ENCODE data around the gene BCL6. TPM values are rescaled to one million over a fixed set of nuclear protein-coding genes. Genes with fewer than 3 reads are reported as not detected.

BCL6 gene
- total RNA-seq, 4 donors from 2014 or later: 193 to 441 (median 282) TPM

- intact Hi-C loops (cut with DNase I; ENCODE audit: low total_unique reads): loop anchor here (5.0 kb wide), 2 partner anchors 1215 to 1410 kb away; no protein-coding TSS in a partner anchor
- H3K4me3 ChIP-seq (ENCODE audit: low read depth, poor library complexity, severe bottlenecking): no peak overlapping the region
- no peak for DNase-seq (ENCODE audit: low spot score in 2 of 2)
- TF ChIP-seq POLR2A (IDR thresholded peaks at IDR 0.05): no peak
- TF ChIP-seq, protein P1, sequence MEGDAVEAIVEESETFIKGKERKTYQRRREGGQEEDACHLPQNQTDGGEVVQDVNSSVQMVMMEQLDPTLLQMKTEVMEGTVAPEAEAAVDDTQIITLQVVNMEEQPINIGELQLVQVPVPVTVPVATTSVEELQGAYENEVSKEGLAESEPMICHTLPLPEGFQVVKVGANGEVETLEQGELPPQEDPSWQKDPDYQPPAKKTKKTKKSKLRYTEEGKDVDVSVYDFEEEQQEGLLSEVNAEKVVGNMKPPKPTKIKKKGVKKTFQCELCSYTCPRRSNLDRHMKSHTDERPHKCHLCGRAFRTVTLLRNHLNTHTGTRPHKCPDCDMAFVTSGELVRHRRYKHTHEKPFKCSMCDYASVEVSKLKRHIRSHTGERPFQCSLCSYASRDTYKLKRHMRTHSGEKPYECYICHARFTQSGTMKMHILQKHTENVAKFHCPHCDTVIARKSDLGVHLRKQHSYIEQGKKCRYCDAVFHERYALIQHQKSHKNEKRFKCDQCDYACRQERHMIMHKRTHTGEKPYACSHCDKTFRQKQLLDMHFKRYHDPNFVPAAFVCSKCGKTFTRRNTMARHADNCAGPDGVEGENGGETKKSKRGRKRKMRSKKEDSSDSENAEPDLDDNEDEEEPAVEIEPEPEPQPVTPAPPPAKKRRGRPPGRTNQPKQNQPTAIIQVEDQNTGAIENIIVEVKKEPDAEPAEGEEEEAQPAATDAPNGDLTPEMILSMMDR (IDR thresholded peaks at IDR 0.05): no peak
- 39 to 41% methylated on average over 4 of the region's 4 CpGs for WGBS, 2 donors
These were observed 8.3 kb downstream of the BCL6 start for GRCh38 chr3:187737006-187737367.

DNA sequence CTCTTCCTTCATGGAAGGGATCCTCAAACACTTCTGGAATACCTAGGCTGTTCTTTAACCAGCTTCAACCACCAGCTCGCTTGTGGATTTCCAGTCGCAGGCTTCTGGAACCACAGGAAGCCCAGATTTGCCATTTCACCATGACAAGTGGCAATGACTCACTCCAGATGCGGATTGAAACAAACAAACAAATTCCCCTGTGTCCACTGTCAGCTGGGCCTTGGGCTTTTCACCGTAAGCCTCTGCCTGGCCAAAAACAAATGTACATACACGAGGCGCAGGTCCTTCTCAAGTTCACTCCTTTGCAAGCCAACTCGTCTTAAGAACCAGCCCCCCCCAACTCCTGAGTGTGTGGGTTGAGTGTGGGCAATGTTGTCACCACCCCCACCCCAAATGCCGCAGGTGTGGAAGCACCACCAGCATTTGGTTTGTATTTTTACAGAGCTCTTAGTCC, 8.8 kb downstream of the BCL6 start:
- WGBS, 2 donors: 56 to 64% methylated on average over 8 of the region's 8 CpGs
- H3K4me3 ChIP-seq (ENCODE audit: low read depth, poor library complexity, severe bottlenecking): no peak overlapping the region
- DNase-seq (ENCODE audit: low spot score in 2 of 2): peak in 1 of 2 donors; percentile 87
- TF ChIP-seq POLR2A (IDR thresholded peaks at IDR 0.05): no peak
- intact Hi-C loops (cut with DNase I; ENCODE audit: low total_unique reads): loop anchor here (5.0 kb wide), 2 partner anchors 1216 to 1411 kb away; no protein-coding TSS in a partner anchor

- intact Hi-C loops (cut with DNase I; ENCODE audit: low total_unique reads): loop anchor here (5.0 kb wide), 2 partner anchors 1216 to 1411 kb away; no protein-coding TSS in a partner anchor
- TF ChIP-seq POLR2A (IDR thresholded peaks at IDR 0.05): no peak
- TF ChIP-seq, protein P1 (IDR thresholded peaks at IDR 0.05): no peak
- WGBS, 2 donors: 19 to 23% methylated on average over 3 of the region's 3 CpGs
These were observed 9.4 kb downstream of the BCL6 start for GRCh38 chr3:187735837-187736236.

GRCh38 chr3:187735383-187735782, 9.9 kb downstream of the BCL6 start:
- DNase-seq (ENCODE audit: low spot score in 2 of 2): no peak
- no peak overlapping the region for H3K4me3 ChIP-seq (ENCODE audit: low read depth, poor library complexity, severe bottlenecking)
- intact Hi-C loops (cut with DNase I; ENCODE audit: low total_unique reads): loop anchor here (5.0 kb wide), 2 partner anchors 1217 to 1412 kb away; no protein-coding TSS in a partner anchor
- WGBS, 2 donors: 77 to 78% methylated on average over 3 of the region's 3 CpGs
- TF ChIP-seq, protein P1 (IDR thresholded peaks at IDR 0.05): no peak
- TF ChIP-seq POLR2A (IDR thresholded peaks at IDR 0.05): no peak

More at GRCh38 chr3:187735837-187736236, 9.4 kb downstream of the BCL6 start:
- H3K4me3 ChIP-seq (ENCODE audit: low read depth, poor library complexity, severe bottlenecking): no peak overlapping the region
- DNase-seq (ENCODE audit: low spot score in 2 of 2): no peak

GRCh38 chr3:187734841-187735240, 10.4 kb downstream of the BCL6 start:
- H3K4me3 ChIP-seq (ENCODE audit: low read depth, poor library complexity, severe bottlenecking): no peak overlapping the region
- 57 to 72% methylated on average over 3 of the region's 3 CpGs for WGBS, 2 donors
- TF ChIP-seq, protein P1 (IDR thresholded peaks at IDR 0.05): no peak
- TF ChIP-seq POLR2A (IDR thresholded peaks at IDR 0.05): no peak
- intact Hi-C loops (cut with DNase I; ENCODE audit: low total_unique reads): loop anchor here (5.0 kb wide), 2 partner anchors 1217 to 1412 kb away; no protein-coding TSS in a partner anchor
- DNase-seq (ENCODE audit: low spot score in 2 of 2): no peak

- no peak for DNase-seq (ENCODE audit: low spot score in 2 of 2)
- 90 to 91% methylated on average over 11 of the region's 11 CpGs for WGBS, 2 donors
- TF ChIP-seq, protein P1 (IDR thresholded peaks at IDR 0.05): no peak
- no peak for TF ChIP-seq POLR2A (IDR thresholded peaks at IDR 0.05)
- no peak overlapping the region for H3K4me3 ChIP-seq (ENCODE audit: low read depth, poor library complexity, severe bottlenecking)
- intact Hi-C loops (cut with DNase I; ENCODE audit: low total_unique reads): no loop called here
These were observed 11.9 kb downstream of the BCL6 start for GRCh38 chr3:187733371-187733770.

All from lower leg skin (tissue), 4 donors.